Testis (tissue), 3 donors: ENCODE measurements around the gene TUBGCP3. TPM values are rescaled to one million over a fixed set of nuclear protein-coding genes. Genes with fewer than 3 reads are reported as not detected.

ENCODE experiments used
- DNase-seq: peaks from one replicate; pipeline ENCODE4 v3.0.0-alpha.2; 2019
- H3K27ac ChIP-seq, 2 donors: fragments of 200-600 bp; sonication (generic); one replicate each; pipeline ENCODE4 v1.5.1; 2019
- H3K27me3 ChIP-seq: fragments of 200-600 bp; sonication (generic); one replicate; pipeline ENCODE4 v1.5.1; 2019
- H3K36me3 ChIP-seq: fragments of 200-600 bp; sonication (generic); one replicate; pipeline ENCODE4 v1.5.1; 2017; ENCODE audit warnings: low read depth; ENCODE audit errors: missing control alignments
- H3K4me1 ChIP-seq: fragments of 200-600 bp; sonication (generic); one replicate; pipeline ENCODE4 v1.5.1; 2019
- H3K4me3 ChIP-seq, 2 donors: fragments of 200-600 bp; sonication (generic); one replicate each; pipeline ENCODE4 v1.5.1; 2017 to 2019
- H3K9me3 ChIP-seq: fragments of 200-600 bp; sonication (generic); one replicate; pipeline ENCODE4 v1.5.1; 2017
- CTCF ChIP-seq, 3 experiments: fragments of 450-650 bp in 2 of 3; fragments of 200-600 bp in 1 of 3; sonication (generic) in 1 of 3; IDR thresholded peaks; one replicate each; pipeline ENCODE4 v1.5.1; 2016 to 2019; ENCODE audit warnings: antibody characterized with exemption in 3 of 3, mild to moderate bottlenecking in 2 of 3, moderate library complexity in 1 of 3
- POLR2A ChIP-seq: fragments of 450-650 bp; IDR thresholded peaks from one replicate; pipeline ENCODE4 v1.6.1; 2017; ENCODE audit warnings: antibody characterized with exemption, mild to moderate bottlenecking, moderate library complexity
- WGBS, 2 donors: methylation state at CpG; one replicate each; pipeline ENCODE4 v1.1.5; 2018; 5-methylcytosine and 5-hydroxymethylcytosine counted together
- intact Hi-C: fragments of 100-400 bp; cut with DNase I; formaldehyde crosslinking; loops from one replicate; pipeline ENCODE4 v1.15.1; 2023; ENCODE audit warnings: low total_unique reads
- polyA plus RNA-seq: library from polyadenylated mRNA; stranded (reverse); fragments of 350-450 nt; fragmentation: Illumina TruSeq; extraction: RNeasy Lipid Tissue Mini Kit (QIAGEN cat#74804); gene quantifications from one replicate; pipeline ENCODE4 v1.2.3, GENCODE V29; 2014; ENCODE audit warnings: low read depth, low replicate concordance; ENCODE audit not compliant: insufficient read depth
- total RNA-seq, 2 donors: library from RNA; depleted of rRNA; stranded (reverse); fragments of >200 nt; gene quantifications; one replicate each; pipeline ENCODE4 v1.2.3, GENCODE V29; 2016

The TUBGCP3 gene
- total and polyA plus RNA-seq, 3 donors from 2014 or later, result 42.4 to 53.1 (median 53.1) TPM

DNA sequence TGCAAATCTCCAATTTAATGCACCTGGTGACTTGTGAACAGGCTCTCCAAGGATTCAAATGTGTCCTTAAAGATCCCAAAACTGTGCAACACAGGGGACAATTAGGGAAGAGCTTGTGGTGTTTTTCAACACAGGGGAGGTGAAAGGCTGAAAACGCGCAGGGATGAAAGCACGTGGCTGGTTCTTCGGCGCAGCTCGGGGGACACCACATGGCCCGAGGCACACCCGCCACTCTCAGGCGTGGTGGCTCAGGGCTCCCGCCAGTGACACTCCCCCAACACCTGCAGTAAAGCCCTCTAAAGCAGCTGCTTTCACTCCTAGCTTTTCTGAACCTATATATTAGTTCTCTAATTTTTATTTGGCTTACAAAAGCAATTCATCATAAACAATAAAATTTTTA lies 119.9 kb downstream of the TUBGCP3 start:
- DNase-seq, result no peak
- TF ChIP-seq POLR2A (no peak), CTCF (IDR thresholded peaks at IDR 0.05) (no peak)

DNA sequence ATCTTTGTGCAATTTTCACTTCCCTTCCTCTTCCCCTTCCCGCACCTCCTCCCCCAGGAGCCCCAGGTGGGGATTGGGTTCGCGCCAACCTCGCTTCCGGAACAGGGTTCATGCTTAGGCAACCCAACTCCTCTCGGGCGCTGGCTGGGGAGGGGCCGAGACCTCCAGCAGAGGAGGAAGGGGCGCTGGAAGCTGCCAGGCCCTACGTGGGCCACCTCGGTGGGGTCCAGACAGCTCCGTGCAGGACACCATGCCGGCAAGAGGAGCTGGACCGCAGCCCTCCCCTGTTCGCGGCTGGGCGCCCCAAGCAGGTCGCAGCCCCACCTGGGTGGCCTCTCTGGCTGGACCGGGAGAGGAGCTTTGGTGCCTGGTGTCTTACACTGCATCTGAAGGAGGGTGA lies 120.7 kb downstream of the TUBGCP3 start:
- WGBS, 2 donors, result 46 to 74% methylated on average over 9 to 19 of the region's 19 CpGs
- TF ChIP-seq CTCF (IDR thresholded peaks at IDR 0.05) (no peak), POLR2A (no peak)
- no peak for DNase-seq
- intact Hi-C loops, result no loop called here
- H3K36me3 ChIP-seq, result no peaks in the 10 kb centered on the region
- H3K27ac ChIP-seq, result no peak overlapping the region
- peak overlapping the region in 1 of 2 donors; percentile 34 for H3K4me3 ChIP-seq
- no peaks in the 10 kb centered on the region for H3K27me3 ChIP-seq
- H3K4me1 ChIP-seq, result no peaks in the 10 kb centered on the region
- no peaks in the 10 kb centered on the region for H3K9me3 ChIP-seq

More for the DNA sequence above, 119.9 kb downstream of the TUBGCP3 start:
- no peak overlapping the region for H3K27ac ChIP-seq
- H3K9me3 ChIP-seq, result no peaks in the 10 kb centered on the region
- WGBS, 2 donors, result 79 to 84% methylated on average over 10 of the region's 10 CpGs
- H3K4me1 ChIP-seq, result no peaks in the 10 kb centered on the region
- H3K4me3 ChIP-seq, result no peak overlapping the region
- intact Hi-C loops, result no loop called here
- H3K36me3 ChIP-seq, result no peaks in the 10 kb centered on the region
- no peaks in the 10 kb centered on the region for H3K27me3 ChIP-seq

DNA sequence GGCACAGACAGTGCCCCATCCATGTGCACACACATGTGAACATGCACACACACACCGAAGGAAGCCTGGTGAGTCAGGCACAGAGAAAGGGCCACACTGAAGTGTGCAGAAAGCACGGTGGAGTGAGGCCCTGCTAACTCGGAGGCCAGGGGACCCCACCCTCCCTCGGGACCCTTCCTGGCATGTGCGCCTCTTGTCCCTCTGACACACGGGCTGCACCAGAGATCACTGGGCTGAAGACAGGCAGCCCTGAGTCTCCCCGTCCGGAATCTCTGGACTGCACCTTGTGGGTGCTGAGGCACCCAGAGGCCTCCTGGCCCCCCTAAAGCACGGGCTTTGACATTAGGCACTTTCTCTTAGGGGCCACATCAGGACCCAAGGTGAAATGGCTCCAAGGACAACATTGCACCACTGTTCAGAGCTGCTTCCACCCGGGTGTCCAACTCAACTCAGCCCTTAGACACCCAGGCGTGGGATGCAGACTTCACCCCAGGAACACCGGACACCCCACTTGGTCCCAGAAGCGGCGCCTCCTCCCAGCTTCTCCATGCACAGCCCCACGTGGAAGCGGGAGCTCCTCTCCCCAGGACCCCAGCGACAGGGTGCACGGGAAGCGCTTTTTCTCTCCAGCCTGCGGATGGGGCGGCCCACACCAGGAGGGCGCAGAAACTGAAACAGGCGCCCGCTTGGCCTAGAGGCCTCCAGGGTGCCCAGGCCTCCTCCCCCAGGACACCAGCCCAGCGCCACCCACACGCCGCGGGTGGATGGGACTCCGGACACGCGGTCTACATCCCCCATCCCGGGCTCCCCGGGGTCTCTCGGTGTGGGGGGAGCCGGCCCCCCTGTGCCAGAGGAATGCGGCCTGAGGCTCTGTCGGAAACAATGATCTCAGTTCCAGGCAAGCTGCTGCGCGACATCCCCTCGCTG lies 121.6 kb downstream of the TUBGCP3 start:
- TF ChIP-seq POLR2A (no peak), CTCF (IDR thresholded peaks at IDR 0.05) (no peak)
- Histone ChIP-seq H3K27me3 (no peaks in the 10 kb centered on the region), H3K9me3 (no peaks in the 10 kb centered on the region), H3K4me3 (peak overlapping the region in 1 of 2 donors; percentile 34), H3K36me3 (no peaks in the 10 kb centered on the region), H3K4me1 (no peaks in the 10 kb centered on the region), H3K27ac (no peak overlapping the region)
- DNase-seq, result no peak
- 44 to 71% methylated on average over 17 to 40 of the region's 40 CpGs for WGBS, 2 donors
- intact Hi-C loops, result no loop called here

DNA sequence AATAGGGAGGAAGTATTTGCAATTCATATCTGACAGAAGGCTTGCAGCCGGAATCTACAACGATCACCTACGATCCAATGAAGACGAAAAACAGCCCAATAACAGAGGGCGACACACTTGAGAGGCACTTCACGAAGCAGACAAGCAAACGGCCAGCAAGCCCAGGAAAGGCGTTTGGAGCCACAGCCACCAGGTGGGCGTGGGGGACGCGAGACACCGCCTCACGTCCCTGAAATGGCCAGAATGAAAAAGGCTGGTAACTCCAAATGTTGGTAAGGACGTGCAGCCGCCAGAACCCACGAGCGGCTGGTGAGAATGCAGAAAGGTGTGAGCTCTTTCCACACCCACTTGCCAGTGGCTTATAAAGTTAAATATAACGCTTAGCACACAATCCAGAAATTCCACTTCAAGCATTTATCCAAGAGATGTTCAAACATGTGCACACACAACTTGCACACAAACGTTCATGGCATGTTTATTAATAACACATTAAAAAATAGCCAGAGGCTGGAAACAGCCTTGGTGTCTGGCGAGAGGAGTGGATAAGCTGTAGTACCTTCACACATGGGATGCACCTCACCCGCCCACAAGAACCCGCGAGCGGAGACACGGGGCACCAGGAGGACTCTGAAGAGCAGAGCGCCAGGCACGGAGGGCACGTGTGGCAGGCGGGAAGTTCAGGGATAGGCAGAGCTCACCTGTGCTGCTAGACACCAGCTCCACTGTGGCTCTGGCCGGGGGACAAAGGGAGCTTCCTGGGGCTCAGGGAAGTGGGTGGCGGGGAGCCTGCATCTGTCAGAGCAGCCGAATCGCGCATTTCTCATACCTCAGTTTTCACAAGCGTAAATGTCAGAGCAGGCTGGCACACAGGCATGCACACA lies 122.5 kb downstream of the TUBGCP3 start:
- intact Hi-C loops, result no loop called here
- Histone ChIP-seq H3K9me3 (no peaks in the 10 kb centered on the region), H3K36me3 (no peaks in the 10 kb centered on the region), H3K27me3 (no peaks in the 10 kb centered on the region), H3K4me3 (no peak overlapping the region), H3K27ac (no peak overlapping the region), H3K4me1 (no peaks in the 10 kb centered on the region)
- WGBS, 2 donors, result 67 to 76% methylated on average over 31 to 35 of the region's 35 CpGs
- DNase-seq, result no peak
- TF ChIP-seq POLR2A (no peak), CTCF (IDR thresholded peaks at IDR 0.05) (no peak)
